Measurements from ENCODE around the gene POLG. TPM values are rescaled to one million over a fixed set of nuclear protein-coding genes. Genes with fewer than 3 reads are reported as not detected.
"Not testable (repeated sequence)": the region's sequence is repeated elsewhere in the genome, so short reads cannot be mapped to it uniquely, and the experiment has no call there.

The POLG gene
- total and polyA plus RNA-seq, 8 donors, result 22.7 to 172 (median 54.7) TPM

DNA sequence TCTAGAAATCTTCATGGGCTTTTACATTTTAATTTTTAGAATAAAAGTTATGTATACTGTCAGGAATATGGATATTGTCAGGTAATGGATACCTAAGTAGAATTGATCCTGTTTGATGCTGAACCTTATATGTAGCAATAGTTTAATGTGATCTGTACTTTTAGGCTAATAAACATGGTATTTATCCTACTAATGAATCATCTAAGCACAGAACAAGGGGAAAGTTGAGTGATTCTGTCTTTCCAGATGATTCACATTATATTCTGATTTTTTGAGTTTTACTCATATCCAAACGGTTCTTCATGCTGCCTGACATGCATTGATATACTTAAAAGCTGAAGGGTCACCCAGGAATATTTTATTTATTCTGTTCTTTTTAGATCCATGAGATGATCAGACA is 56.3 kb downstream of the POLG start:
- peaks cover 0 to 50% (median 0%) of the 10 kb centered on the region in 4 donors for H3K36me3 ChIP-seq

DNA sequence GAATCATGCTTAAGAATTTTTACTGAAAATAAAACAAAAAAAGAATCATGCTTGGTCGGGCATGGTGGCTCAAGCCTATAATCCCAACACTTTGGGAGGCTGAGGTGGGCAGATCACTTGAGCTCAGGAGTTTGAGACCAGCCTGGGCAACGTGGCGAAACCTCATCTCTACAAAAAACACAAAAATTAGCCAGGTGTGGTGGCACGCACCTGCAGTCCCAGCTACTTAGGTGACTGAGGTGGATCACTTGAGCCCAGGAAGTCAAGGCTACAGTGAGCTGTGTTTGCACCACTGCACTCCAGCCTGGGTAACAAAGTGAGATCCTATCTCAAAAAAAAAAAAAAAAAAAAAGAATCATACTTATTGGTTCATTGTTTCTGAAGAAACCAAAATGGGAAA is 57.3 kb downstream of the POLG start:
- H3K36me3 ChIP-seq, result peaks cover 0 to 44% (median 0%) of the 10 kb centered on the region in 4 donors
- H3K27me3 ChIP-seq; intact Hi-C loops (cut with DNase I; ENCODE audit: low total_unique reads); H3K4me3 ChIP-seq; H3K27ac ChIP-seq; H3K4me1 ChIP-seq; DNase-seq; H3K9me3 ChIP-seq: not testable (repeated sequence)
- 92 to 98% (median 97%) methylated on average over 4 of the region's 4 CpGs for WGBS, 5 donors

More for the DNA sequence above, 56.3 kb downstream of the POLG start:
- TF ChIP-seq EP300 (IDR thresholded peaks at IDR 0.05), result no peak
- TF ChIP-seq POLR2AphosphoS5 (IDR thresholded peaks at IDR 0.05), result no peak
- TF ChIP-seq, protein P1, sequence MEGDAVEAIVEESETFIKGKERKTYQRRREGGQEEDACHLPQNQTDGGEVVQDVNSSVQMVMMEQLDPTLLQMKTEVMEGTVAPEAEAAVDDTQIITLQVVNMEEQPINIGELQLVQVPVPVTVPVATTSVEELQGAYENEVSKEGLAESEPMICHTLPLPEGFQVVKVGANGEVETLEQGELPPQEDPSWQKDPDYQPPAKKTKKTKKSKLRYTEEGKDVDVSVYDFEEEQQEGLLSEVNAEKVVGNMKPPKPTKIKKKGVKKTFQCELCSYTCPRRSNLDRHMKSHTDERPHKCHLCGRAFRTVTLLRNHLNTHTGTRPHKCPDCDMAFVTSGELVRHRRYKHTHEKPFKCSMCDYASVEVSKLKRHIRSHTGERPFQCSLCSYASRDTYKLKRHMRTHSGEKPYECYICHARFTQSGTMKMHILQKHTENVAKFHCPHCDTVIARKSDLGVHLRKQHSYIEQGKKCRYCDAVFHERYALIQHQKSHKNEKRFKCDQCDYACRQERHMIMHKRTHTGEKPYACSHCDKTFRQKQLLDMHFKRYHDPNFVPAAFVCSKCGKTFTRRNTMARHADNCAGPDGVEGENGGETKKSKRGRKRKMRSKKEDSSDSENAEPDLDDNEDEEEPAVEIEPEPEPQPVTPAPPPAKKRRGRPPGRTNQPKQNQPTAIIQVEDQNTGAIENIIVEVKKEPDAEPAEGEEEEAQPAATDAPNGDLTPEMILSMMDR (IDR thresholded peaks at IDR 0.05), result no peak
- no peak for TF ChIP-seq POLR2A (IDR thresholded peaks at IDR 0.05)
- WGBS, 5 donors, result 78 to 90% (median 80%) methylated on average over 1 of the region's 1 CpG
- intact Hi-C loops (cut with DNase I; ENCODE audit: low total_unique reads), result no loop called here
- H3K4me1 ChIP-seq, result no peaks in the 10 kb centered on the region
- no peak for DNase-seq
- no peaks in the 10 kb centered on the region for H3K27me3 ChIP-seq
- H3K9me3 ChIP-seq, result no peaks in the 10 kb centered on the region
- no peak overlapping the region for H3K27ac ChIP-seq
- no peak overlapping the region for H3K4me3 ChIP-seq

Small RNAs within 50 kb of the gene (small RNA-seq; reads per million reads assigned to genes)
- gene MIR6766, result 0 reads per million in 4 donors

Other genes with a start within 250 kb of the POLG start
- 100 to 1,000 TPM in 4 of 5 donors, 10 to 100 TPM in 1; 16.5 to 192 (median 148) TPM for gene ABHD2, start 246.4 kb downstream of the POLG start, total RNA-seq
- gene ABHD2, start 246.4 kb downstream of the POLG start, polyA plus RNA-seq, result 10 to 100 TPM in 1 of 3 donors, 1 to 10 TPM in 2; 5.1 to 16.9 (median 8.9) TPM
- 1 to 10 TPM in 1 of 5 donors, not detected in 4; 1.3 TPM for gene RLBP1, start 113.2 kb downstream of the POLG start, total RNA-seq
- gene RLBP1, start 113.2 kb downstream of the POLG start, polyA plus RNA-seq, result under 1 TPM in 1 of 3 donors, not detected in 2; 0.13 TPM
- gene FANCI, start 90.8 kb downstream of the POLG start, total RNA-seq, result 10 to 100 TPM in 3 of 5 donors, 1 to 10 TPM in 2; 7.2 to 43.8 (median 30.5) TPM
- gene FANCI, start 90.8 kb downstream of the POLG start, polyA plus RNA-seq, result 1 to 10 TPM; 5.7 to 9.3 (median 7.0) TPM
- 10 to 100 TPM in 1 of 5 donors, 1 to 10 TPM in 1, under 1 TPM in 1, not detected in 2; 0.73 to 15.2 (median 5.7) TPM for gene RHCG, start 161.8 kb upstream of the POLG start, total RNA-seq
- gene RHCG, start 161.8 kb upstream of the POLG start, polyA plus RNA-seq, result 1,000 to 10,000 TPM in 1 of 3 donors, 1 to 10 TPM in 1, under 1 TPM in 1; 0.19 to 1,120 (median 3.1) TPM
- 1 to 10 TPM in 4 of 5 donors, under 1 TPM in 1; 0.92 to 3.5 (median 1.6) TPM for gene TICRR, start 240.6 kb upstream of the POLG start, total RNA-seq
- gene TICRR, start 240.6 kb upstream of the POLG start, polyA plus RNA-seq, result 1 to 10 TPM in 1 of 3 donors, under 1 TPM in 2; 0.15 to 2.8 (median 0.25) TPM

Data from stomach (tissue), 9 donors.